COLO829 (cell line): ENCODE data around the gene VNN1.
"Not testable (repeated sequence)": the region's sequence is repeated elsewhere in the genome, so short reads cannot be mapped to it uniquely, and the experiment has no call there.

Experiments used
- DNase-seq: peaks from one replicate; pipeline ENCODE4 v3.0.0; 2012; ENCODE audit warnings: low spot score

Gene VNN1

GRCh38 chr6:132671295-132671694 lies 42.6 kb downstream of the VNN1 start:
- no peak for DNase-seq

GRCh38 chr6:132669690-132670291 lies 44.1 kb downstream of the VNN1 start:
- DNase-seq, result no peak

GRCh38 chr6:132666118-132666517 lies 47.7 kb downstream of the VNN1 start:
- DNase-seq, result no peak

- no peak for DNase-seq
Measured at GRCh38 chr6:132664309-132665034, 49.4 kb downstream of the VNN1 start.

GRCh38 chr6:132663661-132664060 lies 50.2 kb downstream of the VNN1 start:
- no peak for DNase-seq

- no peak for DNase-seq
Measured at GRCh38 chr6:132661906-132662305, 51.9 kb downstream of the VNN1 start.

GRCh38 chr6:132659082-132659481 lies 54.8 kb downstream of the VNN1 start, which contains the start of gene TAAR1:
Gene TAAR1 (minus strand): TSS chr6:132659182. CDS start chr6:132646003, 13,179 bp downstream.
- DNase-seq, result no peak

GRCh38 chr6:132651062-132651461 lies 62.8 kb downstream of the VNN1 start:
- DNase-seq, result no peak

- no peak for DNase-seq
Measured at GRCh38 chr6:132650429-132650828, 63.4 kb downstream of the VNN1 start.

GRCh38 chr6:132648828-132649227 lies 65.0 kb downstream of the VNN1 start:
- peak; percentile 15 for DNase-seq

- DNase-seq, result peak; percentile 64
Measured at GRCh38 chr6:132648356-132648755, 65.5 kb downstream of the VNN1 start.

- no peak for DNase-seq
Measured at GRCh38 chr6:132643547-132643946, 70.3 kb downstream of the VNN1 start.

- DNase-seq, result not testable (repeated sequence)
Measured at GRCh38 chr6:132637135-132637534, 76.7 kb downstream of the VNN1 start.

- not testable (repeated sequence) for DNase-seq
Measured at GRCh38 chr6:132635906-132636305, 77.9 kb downstream of the VNN1 start.

GRCh38 chr6:132635288-132635687 lies 78.6 kb downstream of the VNN1 start:
- DNase-seq, result not testable (repeated sequence)

GRCh38 chr6:132634796-132635195 lies 79.1 kb downstream of the VNN1 start:
- DNase-seq, result no peak

- DNase-seq, result no peak
Measured at GRCh38 chr6:132633362-132633761, 80.5 kb downstream of the VNN1 start.
